HEK293 (cell line): ENCODE results near the gene PGC.

ENCODE experiments used
- HOXC10 ChIP-seq: sonication (generic); formaldehyde crosslinking; IDR thresholded peaks from 2 replicates; pipeline ENCODE4 v1.8.1; 2023; ENCODE audit warnings: mild to moderate bottlenecking, missing genetic modification reagents
- IKZF3 ChIP-seq: fragments of 450-650 bp; IDR thresholded peaks from 2 replicates; pipeline ENCODE4 v1.5.0; 2018; ENCODE audit warnings: missing biosample characterization, mild to moderate bottlenecking, missing genetic modification characterization, moderate library complexity
- MEIS1 ChIP-seq: sonication (generic); formaldehyde crosslinking; IDR thresholded peaks from 2 replicates; pipeline ENCODE4 v1.8.1; 2022; ENCODE audit warnings: missing genetic modification reagents, mild to moderate bottlenecking, borderline replicate concordance
- RBAK ChIP-seq: fragments of 450-650 bp; formaldehyde crosslinking; IDR thresholded peaks from 2 replicates; pipeline ENCODE4 v1.5.1; 2016; ENCODE audit warnings: missing biosample characterization, missing genetic modification characterization
- TCF7L2 ChIP-seq: IDR thresholded peaks from 2 replicates; pipeline ENCODE4 v1.6.1; 2011; ENCODE audit warnings: low read depth, mild to moderate bottlenecking, inconsistent platforms, low read length, moderate library complexity, borderline replicate concordance
- ZFHX2 ChIP-seq: fragments of 450-650 bp; formaldehyde crosslinking; conservative IDR thresholded peaks from 2 replicates; pipeline ENCODE4 v1.5.1; 2016; ENCODE audit warnings: missing biosample characterization, missing genetic modification characterization
- ZNF155 ChIP-seq: fragments of 450-650 bp; formaldehyde crosslinking; IDR thresholded peaks from 2 replicates; pipeline ENCODE4 v1.5.1; 2016; ENCODE audit warnings: missing biosample characterization, missing genetic modification characterization
- ZNF16 ChIP-seq: fragments of 450-650 bp; formaldehyde crosslinking; IDR thresholded peaks from 2 replicates; pipeline ENCODE4 v1.5.1; 2016; ENCODE audit warnings: low read depth, missing biosample characterization, missing genetic modification characterization
- ZNF174 ChIP-seq: fragments of 450-650 bp; formaldehyde crosslinking; IDR thresholded peaks from 2 replicates; pipeline ENCODE4 v1.5.0; 2017; ENCODE audit warnings: missing biosample characterization, mild to moderate bottlenecking, missing genetic modification characterization
- ZNF175 ChIP-seq: fragments of 450-650 bp; formaldehyde crosslinking; IDR thresholded peaks from 2 replicates; pipeline ENCODE4 v1.5.1; 2016; ENCODE audit warnings: missing biosample characterization, missing genetic modification characterization
- ZNF426 ChIP-seq: fragments of 450-650 bp; formaldehyde crosslinking; IDR thresholded peaks from 2 replicates; pipeline ENCODE4 v1.5.1; 2017; ENCODE audit warnings: missing biosample characterization, missing genetic modification characterization, mild to moderate bottlenecking, inconsistent platforms, moderate library complexity
- ZNF529 ChIP-seq: fragments of 450-650 bp; formaldehyde crosslinking; IDR thresholded peaks from 2 replicates; pipeline ENCODE4 v1.5.1; 2017; ENCODE audit warnings: missing genetic modification characterization, missing biosample characterization; ENCODE audit not compliant: insufficient replicate concordance
- ZNF560 ChIP-seq: fragments of 450-650 bp; formaldehyde crosslinking; IDR thresholded peaks from 2 replicates; pipeline ENCODE4 v1.5.1; 2017; ENCODE audit warnings: missing biosample characterization, missing genetic modification characterization, borderline replicate concordance
- ZNF623 ChIP-seq: fragments of 450-650 bp; formaldehyde crosslinking; IDR thresholded peaks from 2 replicates; pipeline ENCODE4 v1.5.1; 2016; ENCODE audit warnings: missing biosample characterization, missing genetic modification characterization
- ZNF777 ChIP-seq: fragments of 450-650 bp; formaldehyde crosslinking; IDR thresholded peaks from 2 replicates; pipeline ENCODE4 v1.5.1; 2017; ENCODE audit warnings: missing biosample characterization, missing genetic modification characterization, borderline replicate concordance
- TF ChIP-seq, protein P1 (sequence below): fragments of 450-650 bp; formaldehyde crosslinking; IDR thresholded peaks from 2 replicates; pipeline ENCODE4 v1.5.1; 2016; ENCODE audit warnings: missing biosample characterization, missing genetic modification characterization
- TF ChIP-seq, protein P2 (sequence below): fragments of 450-650 bp; formaldehyde crosslinking; IDR thresholded peaks from 2 replicates; pipeline ENCODE4 v1.5.1; 2016; ENCODE audit warnings: missing biosample characterization, missing genetic modification characterization
- TF ChIP-seq, protein P3 (sequence below): fragments of 450-650 bp; formaldehyde crosslinking; conservative IDR thresholded peaks from 2 replicates; pipeline ENCODE4 v1.5.1; 2016; ENCODE audit warnings: low read depth, missing biosample characterization, missing genetic modification characterization
- TF ChIP-seq, protein P4 (sequence below): fragments of 450-650 bp; formaldehyde crosslinking; IDR thresholded peaks from 2 replicates; pipeline ENCODE4 v1.5.1; 2016; ENCODE audit warnings: missing biosample characterization, missing genetic modification characterization
- TF ChIP-seq, protein P5 (sequence below): fragments of 450-650 bp; formaldehyde crosslinking; IDR thresholded peaks from 2 replicates; pipeline ENCODE4 v1.5.1; 2016; ENCODE audit warnings: missing biosample characterization, missing genetic modification characterization
- TF ChIP-seq, protein P6 (sequence below): fragments of 450-650 bp; IDR thresholded peaks from 2 replicates; pipeline ENCODE4 v1.5.1; 2018; ENCODE audit warnings: missing biosample characterization, mild to moderate bottlenecking, missing genetic modification characterization
- TF ChIP-seq, protein P7 (sequence below): fragments of 450-650 bp; formaldehyde crosslinking; IDR thresholded peaks from 2 replicates; pipeline ENCODE4 v1.5.1; 2016; ENCODE audit warnings: missing biosample characterization, missing genetic modification characterization

The PGC gene

DNA sequence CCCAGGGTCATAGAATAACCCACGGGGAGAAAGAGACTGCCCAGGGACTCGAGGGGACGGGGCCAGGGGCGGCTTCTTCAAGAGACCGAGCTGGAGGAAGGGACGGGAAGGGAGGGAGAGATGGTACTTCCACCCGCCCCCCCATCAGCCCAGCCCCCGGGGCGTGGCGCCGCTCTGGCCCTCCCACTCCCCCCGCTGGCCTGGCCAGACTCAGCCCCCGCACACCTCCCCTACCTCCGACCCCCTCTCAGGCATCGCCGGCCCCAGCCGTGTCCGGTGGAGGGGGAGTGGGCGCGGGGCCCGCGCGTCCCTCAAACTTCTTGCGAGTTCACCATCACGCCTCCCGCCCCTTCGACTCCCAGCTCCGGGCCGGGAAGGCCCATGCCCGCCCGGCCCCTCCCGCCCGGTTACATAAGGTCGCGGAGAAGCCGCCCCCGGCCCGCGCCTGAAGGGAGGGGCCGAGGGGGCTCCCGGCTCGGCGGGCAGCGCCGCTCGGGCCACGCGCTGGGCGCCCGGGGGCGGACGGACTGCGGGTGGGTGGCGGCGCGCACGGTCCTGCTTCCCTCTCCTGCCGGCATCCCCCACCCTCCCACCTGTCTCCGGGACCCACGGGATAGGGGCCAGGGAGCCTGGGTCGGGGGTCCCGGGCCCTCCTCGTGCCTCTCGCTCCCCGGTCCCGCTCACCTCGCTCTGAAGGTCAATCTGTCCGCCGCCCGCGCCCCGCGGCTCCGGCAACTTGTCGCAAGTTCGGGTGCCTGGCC, 12.4 kb downstream of the PGC start (continued):
- TF ChIP-seq, protein P1, sequence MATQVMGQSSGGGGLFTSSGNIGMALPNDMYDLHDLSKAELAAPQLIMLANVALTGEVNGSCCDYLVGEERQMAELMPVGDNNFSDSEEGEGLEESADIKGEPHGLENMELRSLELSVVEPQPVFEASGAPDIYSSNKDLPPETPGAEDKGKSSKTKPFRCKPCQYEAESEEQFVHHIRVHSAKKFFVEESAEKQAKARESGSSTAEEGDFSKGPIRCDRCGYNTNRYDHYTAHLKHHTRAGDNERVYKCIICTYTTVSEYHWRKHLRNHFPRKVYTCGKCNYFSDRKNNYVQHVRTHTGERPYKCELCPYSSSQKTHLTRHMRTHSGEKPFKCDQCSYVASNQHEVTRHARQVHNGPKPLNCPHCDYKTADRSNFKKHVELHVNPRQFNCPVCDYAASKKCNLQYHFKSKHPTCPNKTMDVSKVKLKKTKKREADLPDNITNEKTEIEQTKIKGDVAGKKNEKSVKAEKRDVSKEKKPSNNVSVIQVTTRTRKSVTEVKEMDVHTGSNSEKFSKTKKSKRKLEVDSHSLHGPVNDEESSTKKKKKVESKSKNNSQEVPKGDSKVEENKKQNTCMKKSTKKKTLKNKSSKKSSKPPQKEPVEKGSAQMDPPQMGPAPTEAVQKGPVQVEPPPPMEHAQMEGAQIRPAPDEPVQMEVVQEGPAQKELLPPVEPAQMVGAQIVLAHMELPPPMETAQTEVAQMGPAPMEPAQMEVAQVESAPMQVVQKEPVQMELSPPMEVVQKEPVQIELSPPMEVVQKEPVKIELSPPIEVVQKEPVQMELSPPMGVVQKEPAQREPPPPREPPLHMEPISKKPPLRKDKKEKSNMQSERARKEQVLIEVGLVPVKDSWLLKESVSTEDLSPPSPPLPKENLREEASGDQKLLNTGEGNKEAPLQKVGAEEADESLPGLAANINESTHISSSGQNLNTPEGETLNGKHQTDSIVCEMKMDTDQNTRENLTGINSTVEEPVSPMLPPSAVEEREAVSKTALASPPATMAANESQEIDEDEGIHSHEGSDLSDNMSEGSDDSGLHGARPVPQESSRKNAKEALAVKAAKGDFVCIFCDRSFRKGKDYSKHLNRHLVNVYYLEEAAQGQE, result no peak
- TF ChIP-seq, protein P2, sequence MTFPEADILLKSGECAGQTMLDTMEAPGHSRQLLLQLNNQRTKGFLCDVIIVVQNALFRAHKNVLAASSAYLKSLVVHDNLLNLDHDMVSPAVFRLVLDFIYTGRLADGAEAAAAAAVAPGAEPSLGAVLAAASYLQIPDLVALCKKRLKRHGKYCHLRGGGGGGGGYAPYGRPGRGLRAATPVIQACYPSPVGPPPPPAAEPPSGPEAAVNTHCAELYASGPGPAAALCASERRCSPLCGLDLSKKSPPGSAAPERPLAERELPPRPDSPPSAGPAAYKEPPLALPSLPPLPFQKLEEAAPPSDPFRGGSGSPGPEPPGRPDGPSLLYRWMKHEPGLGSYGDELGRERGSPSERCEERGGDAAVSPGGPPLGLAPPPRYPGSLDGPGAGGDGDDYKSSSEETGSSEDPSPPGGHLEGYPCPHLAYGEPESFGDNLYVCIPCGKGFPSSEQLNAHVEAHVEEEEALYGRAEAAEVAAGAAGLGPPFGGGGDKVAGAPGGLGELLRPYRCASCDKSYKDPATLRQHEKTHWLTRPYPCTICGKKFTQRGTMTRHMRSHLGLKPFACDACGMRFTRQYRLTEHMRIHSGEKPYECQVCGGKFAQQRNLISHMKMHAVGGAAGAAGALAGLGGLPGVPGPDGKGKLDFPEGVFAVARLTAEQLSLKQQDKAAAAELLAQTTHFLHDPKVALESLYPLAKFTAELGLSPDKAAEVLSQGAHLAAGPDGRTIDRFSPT, result no peak
- TF ChIP-seq ZNF623 (tag by site-specific recombination) (no peak), TCF7L2 (no peak), ZNF155 (no peak), ZNF175 (tag by site-specific recombination) (no peak), RBAK (tag by site-specific recombination) (no peak), ZFHX2 (tag by site-specific recombination) (peak; percentile 90), ZNF560 (tag by site-specific recombination) (no peak), ZNF777 (tag by site-specific recombination) (no peak), ZNF426 (no peak), ZNF529 (tag by site-specific recombination) (no peak), IKZF3 (tag by site-specific recombination) (no peak), MEIS1 (CRISPR knock-in tag) (no peak), ZNF174 (tag by site-specific recombination) (no peak), HOXC10 (no peak), ZNF16 (tag by site-specific recombination) (no peak)
- TF ChIP-seq, protein P3, sequence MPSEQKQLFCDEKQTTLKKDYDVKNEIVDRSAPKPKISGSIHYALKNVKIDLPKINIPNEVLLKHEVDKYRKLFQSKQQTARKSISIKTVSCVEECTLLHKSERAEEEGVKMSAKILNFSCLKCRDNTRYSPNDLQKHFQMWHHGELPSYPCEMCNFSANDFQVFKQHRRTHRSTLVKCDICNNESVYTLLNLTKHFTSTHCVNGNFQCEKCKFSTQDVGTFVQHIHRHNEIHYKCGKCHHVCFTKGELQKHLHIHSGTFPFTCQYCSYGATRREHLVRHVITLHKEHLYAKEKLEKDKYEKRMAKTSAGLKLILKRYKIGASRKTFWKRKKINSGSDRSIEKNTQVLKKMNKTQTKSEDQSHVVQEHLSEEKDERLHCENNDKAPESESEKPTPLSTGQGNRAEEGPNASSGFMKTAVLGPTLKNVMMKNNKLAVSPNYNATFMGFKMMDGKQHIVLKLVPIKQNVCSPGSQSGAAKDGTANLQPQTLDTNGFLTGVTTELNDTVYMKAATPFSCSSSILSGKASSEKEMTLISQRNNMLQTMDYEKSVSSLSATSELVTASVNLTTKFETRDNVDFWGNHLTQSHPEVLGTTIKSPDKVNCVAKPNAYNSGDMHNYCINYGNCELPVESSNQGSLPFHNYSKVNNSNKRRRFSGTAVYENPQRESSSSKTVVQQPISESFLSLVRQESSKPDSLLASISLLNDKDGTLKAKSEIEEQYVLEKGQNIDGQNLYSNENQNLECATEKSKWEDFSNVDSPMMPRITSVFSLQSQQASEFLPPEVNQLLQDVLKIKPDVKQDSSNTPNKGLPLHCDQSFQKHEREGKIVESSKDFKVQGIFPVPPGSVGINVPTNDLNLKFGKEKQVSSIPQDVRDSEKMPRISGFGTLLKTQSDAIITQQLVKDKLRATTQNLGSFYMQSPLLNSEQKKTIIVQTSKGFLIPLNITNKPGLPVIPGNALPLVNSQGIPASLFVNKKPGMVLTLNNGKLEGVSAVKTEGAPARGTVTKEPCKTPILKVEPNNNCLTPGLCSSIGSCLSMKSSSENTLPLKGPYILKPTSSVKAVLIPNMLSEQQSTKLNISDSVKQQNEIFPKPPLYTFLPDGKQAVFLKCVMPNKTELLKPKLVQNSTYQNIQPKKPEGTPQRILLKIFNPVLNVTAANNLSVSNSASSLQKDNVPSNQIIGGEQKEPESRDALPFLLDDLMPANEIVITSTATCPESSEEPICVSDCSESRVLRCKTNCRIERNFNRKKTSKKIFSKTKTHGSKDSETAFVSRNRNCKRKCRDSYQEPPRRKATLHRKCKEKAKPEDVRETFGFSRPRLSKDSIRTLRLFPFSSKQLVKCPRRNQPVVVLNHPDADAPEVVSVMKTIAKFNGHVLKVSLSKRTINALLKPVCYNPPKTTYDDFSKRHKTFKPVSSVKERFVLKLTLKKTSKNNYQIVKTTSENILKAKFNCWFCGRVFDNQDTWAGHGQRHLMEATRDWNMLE, result no peak
- TF ChIP-seq, protein P4, sequence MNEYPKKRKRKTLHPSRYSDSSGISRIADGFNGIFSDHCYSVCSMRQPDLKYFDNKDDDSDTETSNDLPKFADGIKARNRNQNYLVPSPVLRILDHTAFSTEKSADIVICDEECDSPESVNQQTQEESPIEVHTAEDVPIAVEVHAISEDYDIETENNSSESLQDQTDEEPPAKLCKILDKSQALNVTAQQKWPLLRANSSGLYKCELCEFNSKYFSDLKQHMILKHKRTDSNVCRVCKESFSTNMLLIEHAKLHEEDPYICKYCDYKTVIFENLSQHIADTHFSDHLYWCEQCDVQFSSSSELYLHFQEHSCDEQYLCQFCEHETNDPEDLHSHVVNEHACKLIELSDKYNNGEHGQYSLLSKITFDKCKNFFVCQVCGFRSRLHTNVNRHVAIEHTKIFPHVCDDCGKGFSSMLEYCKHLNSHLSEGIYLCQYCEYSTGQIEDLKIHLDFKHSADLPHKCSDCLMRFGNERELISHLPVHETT (tag by site-specific recombination), result no peak
- TF ChIP-seq, protein P5, sequence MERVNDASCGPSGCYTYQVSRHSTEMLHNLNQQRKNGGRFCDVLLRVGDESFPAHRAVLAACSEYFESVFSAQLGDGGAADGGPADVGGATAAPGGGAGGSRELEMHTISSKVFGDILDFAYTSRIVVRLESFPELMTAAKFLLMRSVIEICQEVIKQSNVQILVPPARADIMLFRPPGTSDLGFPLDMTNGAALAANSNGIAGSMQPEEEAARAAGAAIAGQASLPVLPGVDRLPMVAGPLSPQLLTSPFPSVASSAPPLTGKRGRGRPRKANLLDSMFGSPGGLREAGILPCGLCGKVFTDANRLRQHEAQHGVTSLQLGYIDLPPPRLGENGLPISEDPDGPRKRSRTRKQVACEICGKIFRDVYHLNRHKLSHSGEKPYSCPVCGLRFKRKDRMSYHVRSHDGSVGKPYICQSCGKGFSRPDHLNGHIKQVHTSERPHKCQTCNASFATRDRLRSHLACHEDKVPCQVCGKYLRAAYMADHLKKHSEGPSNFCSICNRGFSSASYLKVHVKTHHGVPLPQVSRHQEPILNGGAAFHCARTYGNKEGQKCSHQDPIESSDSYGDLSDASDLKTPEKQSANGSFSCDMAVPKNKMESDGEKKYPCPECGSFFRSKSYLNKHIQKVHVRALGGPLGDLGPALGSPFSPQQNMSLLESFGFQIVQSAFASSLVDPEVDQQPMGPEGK (tag by site-specific recombination), result peak; percentile 89
- TF ChIP-seq, protein P6, sequence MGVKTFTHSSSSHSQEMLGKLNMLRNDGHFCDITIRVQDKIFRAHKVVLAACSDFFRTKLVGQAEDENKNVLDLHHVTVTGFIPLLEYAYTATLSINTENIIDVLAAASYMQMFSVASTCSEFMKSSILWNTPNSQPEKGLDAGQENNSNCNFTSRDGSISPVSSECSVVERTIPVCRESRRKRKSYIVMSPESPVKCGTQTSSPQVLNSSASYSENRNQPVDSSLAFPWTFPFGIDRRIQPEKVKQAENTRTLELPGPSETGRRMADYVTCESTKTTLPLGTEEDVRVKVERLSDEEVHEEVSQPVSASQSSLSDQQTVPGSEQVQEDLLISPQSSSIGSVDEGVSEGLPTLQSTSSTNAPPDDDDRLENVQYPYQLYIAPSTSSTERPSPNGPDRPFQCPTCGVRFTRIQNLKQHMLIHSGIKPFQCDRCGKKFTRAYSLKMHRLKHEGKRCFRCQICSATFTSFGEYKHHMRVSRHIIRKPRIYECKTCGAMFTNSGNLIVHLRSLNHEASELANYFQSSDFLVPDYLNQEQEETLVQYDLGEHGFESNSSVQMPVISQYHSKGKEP, result no peak
- TF ChIP-seq, protein P7, sequence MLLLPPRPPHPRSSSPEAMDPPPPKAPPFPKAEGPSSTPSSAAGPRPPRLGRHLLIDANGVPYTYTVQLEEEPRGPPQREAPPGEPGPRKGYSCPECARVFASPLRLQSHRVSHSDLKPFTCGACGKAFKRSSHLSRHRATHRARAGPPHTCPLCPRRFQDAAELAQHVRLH, result no peak
